SK-N-SH treated with all-trans-retinoic acid at 6 μM for 48 hours (cell line): ENCODE data around the gene BAIAP3.

Source experiments
- CREB5 ChIP-seq: fragments of 250-450 bp; sonication (Bioruptor Pico); IDR thresholded peaks from 2 replicates; pipeline ENCODE4 v1.5.1; 2020; ENCODE audit warnings: low read depth, mild to moderate bottlenecking, moderate library complexity
- PATZ1 ChIP-seq: fragments of 250-450 bp; sonication (Bioruptor Pico); IDR thresholded peaks from 2 replicates; pipeline ENCODE4 v1.8.0; 2020; ENCODE audit warnings: mild to moderate bottlenecking, moderate library complexity, borderline replicate concordance
- POU6F1 ChIP-seq: fragments of 250-450 bp; sonication (Bioruptor Pico); IDR thresholded peaks from 2 replicates; pipeline ENCODE4 v1.8.0; 2021; ENCODE audit warnings: low read depth, mild to moderate bottlenecking, moderate library complexity, borderline replicate concordance
- RARB ChIP-seq: fragments of 250-450 bp; sonication (Bioruptor Pico); IDR thresholded peaks from 2 replicates; pipeline ENCODE4 v1.8.0; 2021; ENCODE audit warnings: mild to moderate bottlenecking, moderate library complexity
- SNAI2 ChIP-seq: fragments of 250-450 bp; sonication (Bioruptor Pico); IDR thresholded peaks from 2 replicates; pipeline ENCODE4 v1.5.0; 2020; ENCODE audit warnings: mild to moderate bottlenecking, moderate library complexity
- ZNF565 ChIP-seq: fragments of 450-650 bp; formaldehyde crosslinking; conservative IDR thresholded peaks from 2 replicates; pipeline ENCODE4 v1.5.0; 2020; ENCODE audit warnings: low read depth, mild to moderate bottlenecking, moderate library complexity

- TF ChIP-seq SNAI2, result no peak
- no peak for TF ChIP-seq ZNF565 (CRISPR knock-in tag)
- TF ChIP-seq PATZ1 (CRISPR knock-in tag), result no peak
- no peak for TF ChIP-seq POU6F1 (CRISPR knock-in tag)
- no peak for TF ChIP-seq CREB5 (CRISPR knock-in tag)
- TF ChIP-seq RARB, result no peak
Observed at GRCh38 chr16:1298406-1298805, 35.0 kb upstream of the BAIAP3 start.
